Measurements from ENCODE around the gene CMC1.

DNA sequence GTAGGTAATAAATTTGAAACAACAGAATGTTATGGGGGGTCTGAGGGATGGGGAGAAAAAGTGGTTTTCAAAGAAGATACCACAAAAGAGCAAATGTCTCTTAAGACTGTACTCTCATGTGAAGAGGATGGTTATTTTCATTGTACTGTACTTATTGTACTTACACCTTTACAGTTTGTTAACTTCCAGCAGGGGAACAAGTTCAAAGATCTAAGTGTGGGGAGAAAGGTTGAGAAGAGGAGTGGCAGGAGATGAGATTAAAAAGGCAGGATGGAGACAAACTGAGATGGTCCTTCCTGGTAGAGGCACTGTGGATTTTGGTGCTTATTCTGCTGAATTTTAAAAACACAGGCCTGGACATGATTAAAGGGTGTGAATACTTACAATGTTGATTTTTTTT, 101.7 kb downstream of the CMC1 start:
- TF ChIP-seq ZNF583 (CRISPR knock-in tag; IDR thresholded peaks at IDR 0.05) (no peak), ZNF561 (CRISPR knock-in tag; conservative IDR thresholded peaks at IDR 0.05) (no peak), NCOA2 (IDR thresholded peaks at IDR 0.05; ENCODE audit: partially characterized antibody in 2 of 2) (no peak), RBM15 (IDR thresholded peaks at IDR 0.05; ENCODE audit: insufficient read depth, low read length) (no peak), JUND (IDR thresholded peaks at IDR 0.05; ENCODE audit: borderline replicate concordance, low read depth, low read length) (no peak), JUND (tag; IDR thresholded peaks at IDR 0.05; ENCODE audit: borderline replicate concordance, low read depth, low read length) (no peak)
